Measurements from ENCODE around the gene ZNF2. TPM values are rescaled to one million over a fixed set of nuclear protein-coding genes. Genes with fewer than 3 reads are reported as not detected.

ZNF2 gene
- total and polyA plus RNA-seq, 2 of the 13 experiments (the other 11 are each of a cell fraction or from before 2014, with no cell fraction given) = 4.3 to 6.1 TPM

DNA sequence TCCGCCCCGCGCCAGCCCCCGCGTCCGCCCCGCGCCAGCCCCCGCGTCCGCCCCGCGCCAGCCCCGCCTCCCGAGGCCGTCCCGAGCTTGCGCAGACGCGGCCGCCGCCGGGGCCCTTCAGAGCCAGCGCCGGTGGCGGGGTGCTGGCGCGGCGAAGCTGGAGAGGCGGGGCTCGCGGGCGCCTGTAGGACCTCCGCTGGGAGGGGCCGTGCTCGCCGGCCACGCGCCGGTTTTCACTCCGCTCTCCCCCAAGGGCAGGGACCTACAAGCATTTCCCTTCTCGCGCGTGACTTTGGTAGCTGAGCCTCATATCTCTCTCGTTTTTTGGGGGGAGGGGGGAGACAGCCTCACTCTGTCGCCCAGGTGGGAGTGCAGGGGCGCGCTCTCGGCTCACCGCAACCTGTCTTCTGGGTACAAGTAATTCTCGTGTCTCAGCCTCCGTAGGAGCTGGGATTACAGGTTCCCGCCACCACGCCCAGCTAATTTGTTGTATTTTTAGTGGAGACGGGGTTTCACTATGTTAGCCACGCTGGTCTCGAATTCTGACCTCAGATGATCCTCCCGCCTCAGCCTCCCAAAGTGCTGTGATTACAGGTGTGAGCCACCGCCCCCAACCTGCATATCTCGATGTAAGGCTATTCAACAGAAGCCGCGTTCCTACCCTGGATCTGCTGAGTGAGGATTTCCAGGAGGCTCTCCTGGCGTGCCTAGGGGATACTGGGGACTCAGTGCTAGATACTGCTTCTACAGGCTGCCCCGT is 5.7 kb upstream of the ZNF2 start, which contains the start of gene ZNF514 (continued):
- TF ChIP-seq ZNF747 (CRISPR knock-in tag; IDR thresholded peaks at IDR 0.05; ENCODE audit: borderline replicate concordance) (no peak), CC2D1A (CRISPR knock-in tag; IDR thresholded peaks at IDR 0.05) (no peak), PHF5A (CRISPR knock-in tag; IDR thresholded peaks at IDR 0.05; ENCODE audit: low read depth, unreplicated experiment) (peak; percentile 21), JARID2 (CRISPR knock-in tag; IDR thresholded peaks at IDR 0.05; ENCODE audit: insufficient replicate concordance) (no peak), MBNL3 (CRISPR knock-in tag; conservative IDR thresholded peaks at IDR 0.05) (no peak), THAP11 (CRISPR knock-in tag; IDR thresholded peaks at IDR 0.05) (0 out of 2 replicates have a peak, but pooled peaks have one; percentile 26), SP4 (CRISPR knock-in tag; IDR thresholded peaks at IDR 0.05) (no peak), ZNF225 (CRISPR knock-in tag; IDR thresholded peaks at IDR 0.05) (peak; percentile 59; the same call in 1 of the 2 replicates), ESRRA (CRISPR knock-in tag; IDR thresholded peaks at IDR 0.05; ENCODE audit: low read depth) (no peak), ZNF335 (CRISPR knock-in tag; IDR thresholded peaks at IDR 0.05) (0 out of 2 replicates have a peak, but pooled peaks have one; percentile 33), RNF2 (conservative IDR thresholded peaks at IDR 0.05; ENCODE audit: low read depth) (no peak), DMAP1 (CRISPR knock-in tag; IDR thresholded peaks at IDR 0.05) (peak; percentile 43; the same call in 1 of the 2 replicates), CEBPG (CRISPR knock-in tag; IDR thresholded peaks at IDR 0.05) (no peak), SIN3B (IDR thresholded peaks at IDR 0.05; ENCODE audit: low read length) (no peak), ZNF550 (CRISPR knock-in tag; IDR thresholded peaks at IDR 0.05; ENCODE audit: borderline replicate concordance) (no peak), TOE1 (CRISPR knock-in tag; IDR thresholded peaks at IDR 0.05) (no peak), ZSCAN9 (CRISPR knock-in tag; IDR thresholded peaks at IDR 0.05; ENCODE audit: borderline replicate concordance) (no peak), GATAD2A (CRISPR knock-in tag; IDR thresholded peaks at IDR 0.05) (no peak), FOXK2 (IDR thresholded peaks at IDR 0.05) (no peak), KDM2A (CRISPR knock-in tag; IDR thresholded peaks at IDR 0.05; ENCODE audit: borderline replicate concordance, low read depth) (peak; percentile 70), GABPA (IDR thresholded peaks at IDR 0.05; ENCODE audit: low read depth, low read length) (no peak), GABPA (CRISPR knock-in tag; IDR thresholded peaks at IDR 0.05; ENCODE audit: low read depth) (no peak), SRSF4 (IDR thresholded peaks at IDR 0.05; ENCODE audit: low read depth, low read length, poor library complexity, severe bottlenecking) (no peak)
- TF ChIP-seq, protein P1, sequence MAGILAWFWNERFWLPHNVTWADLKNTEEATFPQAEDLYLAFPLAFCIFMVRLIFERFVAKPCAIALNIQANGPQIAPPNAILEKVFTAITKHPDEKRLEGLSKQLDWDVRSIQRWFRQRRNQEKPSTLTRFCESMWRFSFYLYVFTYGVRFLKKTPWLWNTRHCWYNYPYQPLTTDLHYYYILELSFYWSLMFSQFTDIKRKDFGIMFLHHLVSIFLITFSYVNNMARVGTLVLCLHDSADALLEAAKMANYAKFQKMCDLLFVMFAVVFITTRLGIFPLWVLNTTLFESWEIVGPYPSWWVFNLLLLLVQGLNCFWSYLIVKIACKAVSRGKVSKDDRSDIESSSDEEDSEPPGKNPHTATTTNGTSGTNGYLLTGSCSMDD (CRISPR knock-in tag; IDR thresholded peaks at IDR 0.05) = no peak
- TF ChIP-seq, protein P2, sequence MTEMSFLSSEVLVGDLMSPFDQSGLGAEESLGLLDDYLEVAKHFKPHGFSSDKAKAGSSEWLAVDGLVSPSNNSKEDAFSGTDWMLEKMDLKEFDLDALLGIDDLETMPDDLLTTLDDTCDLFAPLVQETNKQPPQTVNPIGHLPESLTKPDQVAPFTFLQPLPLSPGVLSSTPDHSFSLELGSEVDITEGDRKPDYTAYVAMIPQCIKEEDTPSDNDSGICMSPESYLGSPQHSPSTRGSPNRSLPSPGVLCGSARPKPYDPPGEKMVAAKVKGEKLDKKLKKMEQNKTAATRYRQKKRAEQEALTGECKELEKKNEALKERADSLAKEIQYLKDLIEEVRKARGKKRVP (CRISPR knock-in tag; IDR thresholded peaks at IDR 0.05) = no peak
- TF ChIP-seq, protein P3, sequence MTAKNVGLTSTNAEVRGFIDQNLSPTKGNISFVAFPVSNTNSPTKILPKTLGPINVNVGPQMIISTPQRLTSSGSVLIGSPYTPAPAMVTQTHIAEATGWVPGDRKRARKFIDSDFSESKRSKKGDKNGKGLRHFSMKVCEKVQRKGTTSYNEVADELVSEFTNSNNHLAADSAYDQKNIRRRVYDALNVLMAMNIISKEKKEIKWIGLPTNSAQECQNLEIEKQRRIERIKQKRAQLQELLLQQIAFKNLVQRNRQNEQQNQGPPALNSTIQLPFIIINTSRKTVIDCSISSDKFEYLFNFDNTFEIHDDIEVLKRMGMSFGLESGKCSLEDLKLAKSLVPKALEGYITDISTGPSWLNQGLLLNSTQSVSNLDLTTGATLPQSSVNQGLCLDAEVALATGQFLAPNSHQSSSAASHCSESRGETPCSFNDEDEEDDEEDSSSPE (CRISPR knock-in tag; IDR thresholded peaks at IDR 0.05) = peak; percentile 26; the same call in 1 of the 2 replicates
- TF ChIP-seq, protein P4, sequence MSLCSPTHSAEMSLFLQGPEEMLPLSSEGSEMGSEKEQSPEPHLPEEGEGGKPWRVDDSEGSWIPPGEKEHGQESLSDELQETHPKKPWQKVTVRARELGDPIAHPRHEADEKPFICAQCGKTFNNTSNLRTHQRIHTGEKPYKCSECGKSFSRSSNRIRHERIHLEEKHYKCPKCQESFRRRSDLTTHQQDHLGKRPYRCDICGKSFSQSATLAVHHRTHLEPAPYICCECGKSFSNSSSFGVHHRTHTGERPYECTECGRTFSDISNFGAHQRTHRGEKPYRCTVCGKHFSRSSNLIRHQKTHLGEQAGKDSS (CRISPR knock-in tag; IDR thresholded peaks at IDR 0.05; ENCODE audit: borderline replicate concordance, low read depth) = 0 out of 2 replicates have a peak, but pooled peaks have one; percentile 2
- TF ChIP-seq, protein P5, sequence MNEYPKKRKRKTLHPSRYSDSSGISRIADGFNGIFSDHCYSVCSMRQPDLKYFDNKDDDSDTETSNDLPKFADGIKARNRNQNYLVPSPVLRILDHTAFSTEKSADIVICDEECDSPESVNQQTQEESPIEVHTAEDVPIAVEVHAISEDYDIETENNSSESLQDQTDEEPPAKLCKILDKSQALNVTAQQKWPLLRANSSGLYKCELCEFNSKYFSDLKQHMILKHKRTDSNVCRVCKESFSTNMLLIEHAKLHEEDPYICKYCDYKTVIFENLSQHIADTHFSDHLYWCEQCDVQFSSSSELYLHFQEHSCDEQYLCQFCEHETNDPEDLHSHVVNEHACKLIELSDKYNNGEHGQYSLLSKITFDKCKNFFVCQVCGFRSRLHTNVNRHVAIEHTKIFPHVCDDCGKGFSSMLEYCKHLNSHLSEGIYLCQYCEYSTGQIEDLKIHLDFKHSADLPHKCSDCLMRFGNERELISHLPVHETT (CRISPR knock-in tag; conservative IDR thresholded peaks at IDR 0.05) = 0 out of 2 replicates have a peak, but pooled peaks have one; percentile 34

Measured in HepG2 (cell line).